ENCODE data around the gene TM2D3. TPM values are rescaled to one million over a fixed set of nuclear protein-coding genes. Genes with fewer than 3 reads are reported as not detected.

TM2D3 gene
- total RNA-seq, 1 experiment from 2014 or later, result 35.2 TPM

GRCh38 chr15:101617390-101617965 is 34.7 kb downstream of the TM2D3 start:
- H3K27ac ChIP-seq (ENCODE audit: low read depth, low read length), result no peak overlapping the region
- ChIA-PET POLR2A (no interaction called here), CTCF (no interaction called here), RAD21 (ENCODE audit: low non-redundant PET in 1 of 2, low total read pairs in 2 of 2, uncharacterized antibody in 2 of 2, unreplicated experiment in 2 of 2) (no interaction called here)
- no peak overlapping the region for H2AFZ ChIP-seq (ENCODE audit: low read depth, low read length, poor library complexity, severe bottlenecking)
- H3K36me3 ChIP-seq (ENCODE audit: control insufficient read depth in 1 of 2, insufficient read depth in 2 of 2, low read length in 2 of 2), result no peaks in the 10 kb centered on the region
- H3K9ac ChIP-seq (ENCODE audit: low read length), result no peak overlapping the region
- no peaks in the 10 kb centered on the region for H4K20me1 ChIP-seq (ENCODE audit: insufficient read depth)
- ATAC-seq (no peak), DNase-seq (ENCODE audit: low read depth, low spot score) (no peak)
- H3K27me3 ChIP-seq (ENCODE audit: insufficient read depth, low read length), result no peaks in the 10 kb centered on the region
- TF ChIP-seq MAX (IDR thresholded peaks at IDR 0.05), result no peak
- TF ChIP-seq ZNF274 (IDR thresholded peaks at IDR 0.05; ENCODE audit: low read depth, low read length), result no peak
- TF ChIP-seq CEBPB (IDR thresholded peaks at IDR 0.05; ENCODE audit: low read depth), result no peak
- no peak for TF ChIP-seq EGR1 (IDR thresholded peaks at IDR 0.05; ENCODE audit: low read depth)
- TF ChIP-seq CTCF (IDR thresholded peaks at IDR 0.05 in 2 of 3, conservative IDR thresholded peaks at IDR 0.05 in 1 of 3; ENCODE audit: borderline replicate concordance in 1 of 3, insufficient read depth in 1 of 3, low read depth in 2 of 3, low read length in 2 of 3), result no peak
- TF ChIP-seq, protein P1, sequence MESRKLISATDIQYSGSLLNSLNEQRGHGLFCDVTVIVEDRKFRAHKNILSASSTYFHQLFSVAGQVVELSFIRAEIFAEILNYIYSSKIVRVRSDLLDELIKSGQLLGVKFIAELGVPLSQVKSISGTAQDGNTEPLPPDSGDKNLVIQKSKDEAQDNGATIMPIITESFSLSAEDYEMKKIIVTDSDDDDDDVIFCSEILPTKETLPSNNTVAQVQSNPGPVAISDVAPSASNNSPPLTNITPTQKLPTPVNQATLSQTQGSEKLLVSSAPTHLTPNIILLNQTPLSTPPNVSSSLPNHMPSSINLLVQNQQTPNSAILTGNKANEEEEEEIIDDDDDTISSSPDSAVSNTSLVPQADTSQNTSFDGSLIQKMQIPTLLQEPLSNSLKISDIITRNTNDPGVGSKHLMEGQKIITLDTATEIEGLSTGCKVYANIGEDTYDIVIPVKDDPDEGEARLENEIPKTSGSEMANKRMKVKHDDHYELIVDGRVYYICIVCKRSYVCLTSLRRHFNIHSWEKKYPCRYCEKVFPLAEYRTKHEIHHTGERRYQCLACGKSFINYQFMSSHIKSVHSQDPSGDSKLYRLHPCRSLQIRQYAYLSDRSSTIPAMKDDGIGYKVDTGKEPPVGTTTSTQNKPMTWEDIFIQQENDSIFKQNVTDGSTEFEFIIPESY (IDR thresholded peaks at IDR 0.05; ENCODE audit: extremely low read depth, insufficient replicate concordance, low read length), result no peak
- TF ChIP-seq SRF (IDR thresholded peaks at IDR 0.05; ENCODE audit: low read depth), result no peak
- no peak for TF ChIP-seq POLR2AphosphoS5 (IDR thresholded peaks at IDR 0.05; ENCODE audit: low read depth, low read length)
- no peak for TF ChIP-seq ZFX (IDR thresholded peaks at IDR 0.05)
- TF ChIP-seq CBX3 (IDR thresholded peaks at IDR 0.05; ENCODE audit: low read depth), result no peak
- TF ChIP-seq ELF1 (IDR thresholded peaks at IDR 0.05; ENCODE audit: borderline replicate concordance, low read depth), result no peak
- H3K79me2 ChIP-seq (ENCODE audit: insufficient read depth, low read length), result no peaks in the 10 kb centered on the region
- H3K4me3 ChIP-seq (replicated peaks in 1 of 2; ENCODE audit: low read depth in 1 of 2, low read length in 2 of 2), result no peak overlapping the region
- no peaks in the 10 kb centered on the region for H3K9me3 ChIP-seq (ENCODE audit: control insufficient read depth in 1 of 2, insufficient read depth in 1 of 2, low read depth in 1 of 2, low read length in 2 of 2)
- peaks cover 13 to 18% of the 10 kb centered on the region in 2 experiments for H3K4me1 ChIP-seq (ENCODE audit: control insufficient read depth in 1 of 2, insufficient read depth in 2 of 2, low read length in 2 of 2)
- no peaks in the 10 kb centered on the region for H3K9me2 ChIP-seq (ENCODE audit: insufficient read depth)
- no TSS peak for BruUV-seq (replicated peaks)
- intact Hi-C loops (cut with micrococcal nuclease), result no loop called here
- no peak overlapping the region for H3K4me2 ChIP-seq (ENCODE audit: low read length)

Data from HCT116 (cell line).